HUDEP-2 (cell line): ENCODE measurements around the gene C1QTNF2.
"Not testable (repeated sequence)": the region's sequence is repeated elsewhere in the genome, so short reads cannot be mapped to it uniquely, and the experiment has no call there.

ENCODE experiments used
- DNase-seq, 76 experiments: peaks; one replicate each; lab custom pipeline; 2025; ENCODE audit not compliant: unreplicated experiment in 76 of 76; lab: John Stamatoyannopoulos, UW

Gene C1QTNF2

GRCh38 chr5:160348080-160348479 is 22.3 kb downstream of the C1QTNF2 start:
- peak in 73 of 76 experiments; percentile 19 to 92 (median 68) for DNase-seq

GRCh38 chr5:160347448-160347847 is 23.0 kb downstream of the C1QTNF2 start:
- no peak for DNase-seq

GRCh38 chr5:160342413-160342941 is 27.9 kb downstream of the C1QTNF2 start:
- peak in 1 of 76 experiments; percentile 8 for DNase-seq

- peak in 24 of 76 experiments; percentile 2 to 62 (median 34) for DNase-seq
These were observed 29.0 kb downstream of the C1QTNF2 start for GRCh38 chr5:160341309-160341870.

- not testable (repeated sequence) for DNase-seq
These were observed 29.9 kb downstream of the C1QTNF2 start for GRCh38 chr5:160340513-160340912.

GRCh38 chr5:160339406-160340130 is 30.9 kb downstream of the C1QTNF2 start:
- peak in 17 of 76 experiments; percentile 4 to 51 (median 29) for DNase-seq

- DNase-seq = not testable (repeated sequence)
These were observed 35.7 kb downstream of the C1QTNF2 start for GRCh38 chr5:160334716-160335115.

- DNase-seq = no peak
These were observed 36.7 kb downstream of the C1QTNF2 start for GRCh38 chr5:160333721-160334120.

- no peak for DNase-seq
These were observed 40.2 kb downstream of the C1QTNF2 start for GRCh38 chr5:160330212-160330611.

- no peak for DNase-seq
These were observed 42.6 kb downstream of the C1QTNF2 start for GRCh38 chr5:160327818-160328217.

- no peak for DNase-seq
These were observed 43.4 kb downstream of the C1QTNF2 start for GRCh38 chr5:160326981-160327380.

- DNase-seq = no peak
These were observed 44.7 kb downstream of the C1QTNF2 start for GRCh38 chr5:160325716-160326115.

- no peak for DNase-seq
These were observed 45.5 kb downstream of the C1QTNF2 start for GRCh38 chr5:160324886-160325285.

GRCh38 chr5:160318409-160318808 is 52.0 kb downstream of the C1QTNF2 start:
- no peak for DNase-seq

- DNase-seq = no peak
These were observed 53.0 kb downstream of the C1QTNF2 start for GRCh38 chr5:160317434-160317833.

GRCh38 chr5:160315968-160316367 is 54.5 kb downstream of the C1QTNF2 start:
- DNase-seq = no peak

- DNase-seq = no peak
These were observed 57.3 kb downstream of the C1QTNF2 start for GRCh38 chr5:160312960-160313727.

- DNase-seq = no peak
These were observed 58.1 kb downstream of the C1QTNF2 start, which contains the start of gene CCNJL for GRCh38 chr5:160312134-160312959. Gene CCNJL, minus strand, starts transcription at chr5:160312564. Its CDS starts 641 bp downstream, at chr5:160311923.

GRCh38 chr5:160311491-160312133 is 58.8 kb downstream of the C1QTNF2 start:
- no peak for DNase-seq
